ENCODE data around the gene ACTR8.
"Not testable (repeated sequence)": the region's sequence is repeated elsewhere in the genome, so short reads cannot be mapped to it uniquely, and the experiment has no call there.

Gene ACTR8

DNA sequence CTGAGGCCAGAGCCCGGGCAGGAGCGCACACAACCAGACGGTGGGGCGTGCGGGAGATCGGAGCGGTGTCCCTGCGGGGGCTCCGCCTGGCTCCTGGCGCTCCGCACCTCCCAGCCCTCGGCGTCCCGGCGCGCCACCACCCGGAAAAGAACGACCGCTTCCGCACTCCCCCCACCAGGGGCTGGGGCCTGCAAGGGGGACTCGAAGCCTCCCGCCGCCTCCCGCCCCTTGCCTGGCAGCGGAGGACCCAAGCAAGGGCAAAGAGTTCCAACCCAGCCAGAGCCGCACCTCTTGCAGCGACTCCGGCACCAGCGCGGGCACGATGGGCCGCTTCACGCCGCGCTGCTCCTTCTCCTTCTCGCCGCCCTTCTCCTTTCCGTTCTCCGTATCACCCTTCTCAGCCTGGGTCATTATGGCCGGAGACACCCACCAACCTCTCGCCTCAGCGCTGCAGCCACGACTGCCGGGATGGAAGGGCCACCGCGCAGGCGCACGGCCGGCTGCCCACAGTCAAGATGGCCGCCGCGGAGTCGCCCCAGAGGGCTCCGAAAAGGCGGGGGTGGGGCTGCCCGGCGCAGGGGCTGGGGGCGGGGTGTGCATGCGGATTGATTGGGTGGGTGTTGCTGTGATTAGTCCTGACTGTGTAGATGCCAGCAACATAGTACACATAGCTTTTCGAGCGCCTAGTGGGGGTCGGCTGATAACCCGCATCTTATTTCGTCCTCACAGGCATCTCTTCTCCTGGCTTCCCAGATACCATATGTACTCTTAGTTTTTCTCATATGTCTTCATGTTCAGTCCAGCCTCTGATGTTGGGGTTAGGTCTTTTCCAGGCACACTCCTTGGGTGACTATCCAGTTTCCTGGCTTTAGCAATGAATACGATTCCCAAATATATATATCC is at the start of gene ACTR8:
TSS of gene ACTR8 (minus strand) at position 462 of the 903 bp plus-strand sequence. CDS start at position 411, 51 bp downstream.
- peak; percentile 81 for DNase-seq (ENCODE audit: low spot score)

GRCh38 chr3:53927208-53927872 is 45.4 kb upstream of the ACTR8 start:
- not testable (repeated sequence) for DNase-seq (ENCODE audit: low spot score)

GRCh38 chr3:53921296-53921695 is 39.3 kb upstream of the ACTR8 start:
- DNase-seq (ENCODE audit: low spot score): peak; percentile 11

- DNase-seq (ENCODE audit: low spot score): no peak
Observed at GRCh38 chr3:53919741-53920140, 37.8 kb upstream of the ACTR8 start.

DNA sequence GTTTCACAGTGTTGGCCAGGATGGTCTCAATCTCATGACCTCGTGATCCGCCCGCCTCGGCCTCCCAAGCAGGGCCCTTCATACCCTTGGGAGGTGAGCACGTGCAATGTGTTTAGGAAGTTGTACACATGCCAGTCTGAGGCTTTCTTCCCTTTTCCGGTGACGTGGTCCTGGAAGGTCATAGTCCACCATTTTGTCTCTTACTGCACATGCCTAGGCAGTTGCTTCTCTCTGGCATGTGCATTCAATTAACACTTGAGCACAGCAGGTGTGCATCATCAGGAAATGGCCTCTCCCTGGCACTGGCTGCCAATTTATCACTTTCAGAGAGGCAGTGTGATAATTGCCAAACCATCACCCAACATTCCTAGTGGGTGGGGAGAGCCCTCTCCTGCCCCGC is 31.4 kb upstream of the ACTR8 start:
- no peak for DNase-seq (ENCODE audit: low spot score)

DNA sequence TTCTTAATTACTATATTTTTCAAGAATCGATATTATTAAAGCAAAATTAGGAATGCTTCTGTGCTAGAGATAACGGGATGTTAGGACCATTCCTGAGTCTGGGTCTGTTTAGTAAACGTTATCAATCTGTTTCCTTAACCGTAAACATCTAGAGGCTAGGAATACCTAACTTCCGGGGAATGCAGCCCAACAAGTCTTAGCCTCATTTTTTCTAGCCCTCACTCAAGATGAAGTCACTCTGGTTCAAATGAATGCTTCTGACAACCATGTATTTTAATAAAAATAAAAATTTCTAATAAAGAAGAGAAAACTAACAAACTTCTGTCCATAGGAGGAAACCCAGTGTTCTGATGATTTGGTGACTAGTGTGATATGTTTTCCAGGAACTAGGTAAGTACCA is 20.8 kb upstream of the ACTR8 start:
- DNase-seq (ENCODE audit: low spot score): no peak

DNA sequence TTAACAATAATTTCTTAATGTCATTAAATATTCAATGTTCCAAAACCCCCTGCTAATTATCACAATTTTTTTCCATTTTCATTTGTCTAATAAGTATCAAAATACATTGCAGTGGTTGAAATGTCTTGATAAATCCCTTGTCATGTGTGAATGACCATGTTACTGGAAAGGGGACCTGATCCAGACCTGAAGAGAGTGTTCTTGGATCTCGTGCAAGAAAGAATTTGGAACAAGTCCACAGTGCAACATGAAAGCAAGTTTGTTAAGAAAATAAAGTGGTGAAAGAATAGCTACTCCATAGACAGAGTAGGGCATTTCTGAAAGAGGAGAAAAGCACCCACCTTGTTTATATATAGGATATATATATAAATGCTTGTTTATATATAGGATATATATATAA is 20.1 kb upstream of the ACTR8 start:
- DNase-seq (ENCODE audit: low spot score): no peak

GRCh38 chr3:53900666-53901331 is 18.8 kb upstream of the ACTR8 start:
- no peak for DNase-seq (ENCODE audit: low spot score)

GRCh38 chr3:53899750-53900149 is 17.8 kb upstream of the ACTR8 start:
- no peak for DNase-seq (ENCODE audit: low spot score)

- no peak for DNase-seq (ENCODE audit: low spot score)
Observed at GRCh38 chr3:53892286-53892637, 10.3 kb upstream of the ACTR8 start.

DNA sequence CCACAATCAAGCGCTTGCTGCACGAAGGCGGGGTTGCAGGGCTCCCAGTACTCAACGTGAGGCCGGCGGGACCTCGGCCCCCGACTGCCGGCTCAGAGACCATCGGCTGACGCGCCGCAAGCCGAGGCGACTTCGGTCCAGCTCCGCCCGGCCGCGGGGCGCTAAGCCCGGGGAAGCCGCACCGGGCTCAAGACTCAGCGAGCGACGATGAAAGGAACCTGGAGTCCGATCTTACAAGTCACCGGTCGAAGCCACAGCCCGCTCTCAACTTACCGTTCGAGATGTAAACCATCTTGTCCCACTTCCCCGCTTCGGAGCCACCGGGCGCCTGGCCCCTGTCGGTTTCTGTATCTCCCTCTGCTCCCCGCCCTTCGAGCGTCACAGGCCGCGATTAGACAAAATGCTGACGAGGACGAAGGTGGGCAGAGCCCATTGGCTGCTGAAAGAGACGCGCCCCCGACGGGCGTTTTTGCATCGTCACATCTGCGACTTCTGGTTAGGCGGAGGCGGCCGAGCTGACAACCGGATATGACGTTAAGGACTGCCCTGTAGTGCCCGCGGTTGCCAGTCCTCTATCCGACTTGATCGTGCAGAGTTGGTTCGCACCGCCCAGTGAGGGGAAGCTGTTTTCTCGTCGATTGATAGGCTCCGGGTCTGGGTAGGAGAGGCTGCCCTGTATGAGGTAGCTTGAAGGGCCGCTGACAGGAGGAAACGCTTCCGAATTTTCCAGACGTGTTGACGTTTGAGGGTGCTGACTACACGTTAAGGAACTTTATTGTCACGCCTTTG is 9.7 kb upstream of the ACTR8 start, which contains the start of gene SELENOK:
TSS of gene SELENOK (minus strand) at position 363 of the 789 bp plus-strand sequence.
- DNase-seq (ENCODE audit: low spot score): peak; percentile 99

GRCh38 chr3:53890726-53891475 is 8.9 kb upstream of the ACTR8 start:
- DNase-seq (ENCODE audit: low spot score): peak; percentile 61

GRCh38 chr3:53888232-53888631 is 6.3 kb upstream of the ACTR8 start:
- DNase-seq (ENCODE audit: low spot score): no peak

DNA sequence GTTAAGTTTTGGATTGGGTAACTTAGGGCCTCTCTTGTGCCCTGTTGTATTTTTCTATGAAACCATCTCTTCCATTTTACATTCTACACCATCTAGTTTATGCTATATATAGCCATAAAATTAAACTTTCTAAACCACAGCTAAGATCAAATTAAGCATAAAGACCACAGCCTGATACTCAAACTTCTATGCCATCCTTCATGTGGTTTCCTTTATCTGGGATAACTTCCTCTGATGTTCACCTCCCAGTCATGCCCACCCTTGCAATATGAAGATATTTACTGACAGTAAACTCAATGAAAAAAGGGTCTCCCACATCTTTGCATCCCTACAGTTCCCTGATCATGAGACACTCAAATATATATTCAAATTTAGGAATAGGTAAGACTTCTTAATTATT is 5.5 kb upstream of the ACTR8 start:
- DNase-seq (ENCODE audit: low spot score): no peak

DNA sequence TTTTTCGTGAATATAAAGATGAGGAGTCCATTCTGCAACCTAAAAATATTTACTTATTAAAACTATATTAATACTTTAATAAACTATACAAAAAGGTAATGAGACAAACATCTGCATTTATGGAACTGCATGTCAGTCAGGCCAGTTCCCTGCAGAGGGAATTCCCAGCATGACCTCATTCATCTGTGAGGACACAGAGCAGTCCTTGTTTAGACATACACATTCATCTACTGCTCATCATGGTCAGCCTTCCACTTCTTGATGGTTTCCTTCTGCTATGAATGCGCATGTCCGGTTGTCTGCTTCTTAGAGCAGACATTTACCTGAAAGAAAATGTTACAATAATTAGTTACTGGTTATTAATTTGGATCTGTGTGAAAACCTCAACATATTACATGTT is 3.3 kb upstream of the ACTR8 start:
- no peak for DNase-seq (ENCODE audit: low spot score)

- DNase-seq (ENCODE audit: low spot score): no peak
Observed at GRCh38 chr3:53884623-53885022, 2.7 kb upstream of the ACTR8 start.

GRCh38 chr3:53883008-53883407 is 1.1 kb upstream of the ACTR8 start:
- no peak for DNase-seq (ENCODE audit: low spot score)

DNA sequence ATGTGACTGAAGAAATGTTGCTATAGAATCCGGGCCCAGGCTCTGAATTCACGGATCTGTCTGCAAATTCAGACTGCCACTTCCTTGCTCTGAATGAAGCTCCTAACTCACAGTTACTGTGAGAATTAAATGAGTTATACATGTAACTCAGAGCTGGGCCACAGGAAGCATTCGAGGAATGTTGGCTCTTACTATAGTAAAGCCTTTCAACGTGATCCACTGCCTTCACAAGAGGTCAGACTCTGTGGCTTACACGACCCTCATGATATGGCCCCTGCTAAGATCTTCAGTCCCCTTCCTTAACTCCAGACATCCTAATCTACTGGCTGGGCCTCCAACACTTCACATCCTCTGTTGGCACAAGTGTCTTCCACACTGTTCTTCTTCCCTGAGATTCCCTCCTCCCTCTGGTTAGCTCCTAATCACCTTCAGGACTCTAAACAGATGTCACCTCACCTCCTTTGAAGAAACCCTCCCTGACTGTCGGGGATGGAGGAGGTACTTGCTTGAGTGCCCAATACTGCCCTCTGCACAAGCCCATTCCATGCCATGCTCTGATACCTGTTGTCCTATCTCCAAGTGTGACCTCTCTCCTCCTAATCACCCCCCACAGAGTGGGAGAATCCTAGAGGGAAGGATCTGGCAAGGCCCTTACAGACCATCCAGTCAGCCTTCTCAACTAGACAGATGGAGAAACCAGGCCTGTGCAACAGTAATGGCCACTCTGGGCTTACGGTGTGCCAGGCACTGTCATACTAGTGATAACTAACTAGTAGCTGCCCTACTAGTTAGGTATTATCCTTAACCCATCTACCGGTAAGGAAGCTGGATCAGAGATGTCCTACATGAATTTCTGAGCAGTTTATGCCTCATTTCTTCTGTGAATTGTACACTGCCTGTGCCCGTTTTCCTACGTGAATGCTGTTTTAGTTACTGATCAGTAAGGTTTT is 1.3 kb downstream of the ACTR8 start:
- no peak for DNase-seq (ENCODE audit: low spot score)

DNA sequence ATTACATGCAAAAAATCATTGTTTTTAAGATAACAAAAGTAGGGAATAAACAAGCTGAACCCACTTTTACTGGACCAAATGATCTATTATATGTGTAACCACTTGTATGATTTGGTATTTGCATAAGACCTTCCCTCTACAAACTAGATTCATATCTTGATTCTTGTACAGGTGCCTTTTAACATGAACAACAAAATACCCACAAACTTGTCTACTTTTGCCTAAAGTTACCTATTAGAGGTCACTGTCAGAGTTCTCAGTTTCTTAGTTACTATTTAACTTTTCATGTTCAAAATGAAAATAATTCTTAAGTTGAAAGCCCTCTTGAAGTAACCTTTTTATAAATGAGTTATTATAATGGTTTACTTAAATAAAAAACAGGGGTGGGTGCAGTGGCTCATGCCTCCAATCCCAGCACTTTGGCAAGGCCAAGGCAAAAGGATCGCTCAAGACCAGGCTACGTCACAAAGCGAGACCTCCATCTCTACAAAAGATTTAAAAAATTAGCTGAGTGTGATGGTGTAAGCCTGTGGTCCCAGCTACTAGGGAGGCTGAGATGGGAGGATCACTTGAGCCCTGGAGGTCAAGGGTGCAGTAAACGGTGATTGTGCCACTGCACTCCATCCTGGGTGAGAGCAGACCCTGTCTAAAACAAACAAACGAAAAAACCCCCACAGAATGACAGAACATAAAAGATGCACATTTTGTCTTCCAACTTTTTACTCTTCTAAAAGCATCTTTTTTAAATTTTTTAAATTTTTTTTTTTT is 16.0 kb downstream of the ACTR8 start:
- DNase-seq (ENCODE audit: low spot score): no peak
